Caco-2 (cell line): ENCODE results near the gene NCEH1. TPM values are rescaled to one million over a fixed set of nuclear protein-coding genes. Genes with fewer than 3 reads are reported as not detected.

Experiments
- BruUV-seq: library from RNA; stranded (reverse); fragments of 400-500 nt; replicated peaks from 2 replicates; lab custom pipeline; 2021; lab: Mats Ljungman, UMichigan
- CTCF ChIA-PET: fragments of 300-600 bp; sonication (Branson Sonifier 250); formaldehyde crosslinking; loops from one replicate; lab custom pipeline; 2022; ENCODE audit warnings: antibody characterized with exemption; lab: Charles Lee
- POLR2A ChIA-PET: fragments of 300-600 bp; sonication (Branson Sonifier 250); formaldehyde crosslinking; loops from one replicate; lab custom pipeline; 2022; ENCODE audit warnings: antibody characterized with exemption; lab: Charles Lee
- DNase-seq, 2 experiments: peaks; one replicate each; pipeline versions ENCODE4 v3.0.0 to v3.0.0-alpha.2; 2020 to 2022
- H3K27me3 ChIP-seq: replicated peaks from 2 replicates; pipeline ENCODE4 v1.6.0; 2011; ENCODE audit warnings: low read length; ENCODE audit not compliant: control insufficient read depth, insufficient read depth
- H3K36me3 ChIP-seq: 2 replicates; pipeline ENCODE4 v1.5.1; 2011; ENCODE audit warnings: low read length; ENCODE audit not compliant: control insufficient read depth, insufficient read depth
- H3K4me1 ChIP-seq: fragments of 250-450 bp; sonication (Bioruptor Pico); 2 replicates; pipeline ENCODE4 v1.5.1; 2020; ENCODE audit warnings: mild to moderate bottlenecking
- H3K4me3 ChIP-seq: 2 replicates; pipeline ENCODE4 v1.5.1; 2011; ENCODE audit warnings: low read depth, mild to moderate bottlenecking, control low read depth, low read length
- H3K9me3 ChIP-seq: fragments of 250-450 bp; sonication (Bioruptor Pico); 2 replicates; pipeline ENCODE4 v1.5.1; 2020; ENCODE audit warnings: mild to moderate bottlenecking, moderate library complexity
- H3K27ac Mint-ChIP-seq: one replicate; pipeline ENCODE4 v1.8.0; 2022; ENCODE audit warnings: mixed read lengths; ENCODE audit not compliant: unreplicated experiment
- H3K27me3 Mint-ChIP-seq: one replicate; pipeline ENCODE4 v1.8.0; 2022; ENCODE audit warnings: mixed read lengths; ENCODE audit not compliant: insufficient read depth, unreplicated experiment
- H3K36me3 Mint-ChIP-seq: one replicate; pipeline ENCODE4 v1.8.0; 2022; ENCODE audit warnings: mild to moderate bottlenecking, mixed read lengths; ENCODE audit not compliant: insufficient read depth, unreplicated experiment
- H3K4me1 Mint-ChIP-seq: one replicate; pipeline ENCODE4 v1.8.0; 2022; ENCODE audit warnings: low read depth, mixed read lengths; ENCODE audit not compliant: unreplicated experiment
- H3K4me3 Mint-ChIP-seq: one replicate; pipeline ENCODE4 v1.8.0; 2022; ENCODE audit warnings: mild to moderate bottlenecking, moderate library complexity, mixed read lengths; ENCODE audit not compliant: unreplicated experiment
- H3K9me3 Mint-ChIP-seq: one replicate; pipeline ENCODE4 v1.8.0; 2022; ENCODE audit warnings: mixed read lengths; ENCODE audit not compliant: unreplicated experiment
- CTCF ChIP-seq, 2 experiments: fragments of 200-600 bp in 1 of 2; IDR thresholded peaks; 1 replicate in 1 of 2; 2 replicates in 1 of 2; pipeline versions ENCODE4 v1.5.1 to v1.8.0; 2011 to 2022; ENCODE audit warnings: antibody characterized with exemption in 1 of 2, control low read depth in 1 of 2, inconsistent platforms in 1 of 2, low read depth in 1 of 2, low read length in 1 of 2, mild to moderate bottlenecking in 1 of 2, moderate library complexity in 1 of 2; ENCODE audit not compliant: insufficient read depth in 1 of 2, severe bottlenecking in 1 of 2, unreplicated experiment in 1 of 2
- intact Hi-C: fragments of 100-400 bp; cut with micrococcal nuclease; formaldehyde crosslinking; loops from one replicate; pipeline ENCODE4 v1.10.0; 2022; ENCODE audit not compliant: unreplicated experiment
- total RNA-seq: library from RNA; stranded (reverse); gene quantifications from 2 replicates; pipeline ENCODE4 v1.2.3, GENCODE V29; 2022

NCEH1 gene
- total RNA-seq, 1 experiment from 2014 or later, result 10.1 TPM

GRCh38 chr3:172626021-172626640, 84.7 kb downstream of the NCEH1 start:
- DNase-seq, result no peak
- no peaks in the 10 kb centered on the region for H3K9me3 Mint-ChIP-seq
- H3K36me3 ChIP-seq, result no peaks in the 10 kb centered on the region
- no peaks in the 10 kb centered on the region for H3K27me3 Mint-ChIP-seq
- H3K36me3 Mint-ChIP-seq, result no peaks in the 10 kb centered on the region
- no peak overlapping the region for H3K4me3 Mint-ChIP-seq
- no TSS peak for BruUV-seq
- POLR2A ChIA-PET, result no interaction called here
- intact Hi-C loops, result no loop called here
- CTCF ChIA-PET, result interaction anchor here (0.7 to 0.9 kb wide), 2 partner anchors 125 to 149 kb away, joined by 3 to 9 read pairs; partner anchors contain the start of gene ECT2
- no peak for TF ChIP-seq CTCF (IDR thresholded peaks at IDR 0.05; ENCODE audit: insufficient read depth in 1 of 2, low read depth in 1 of 2, low read length in 1 of 2, severe bottlenecking in 1 of 2, unreplicated experiment in 1 of 2)
- no peak overlapping the region for H3K4me3 ChIP-seq
- H3K4me1 Mint-ChIP-seq, result no peaks in the 10 kb centered on the region
- H3K9me3 ChIP-seq, result no peaks in the 10 kb centered on the region
- no peak overlapping the region for H3K27ac Mint-ChIP-seq
- no peaks in the 10 kb centered on the region for H3K4me1 ChIP-seq
- no peaks in the 10 kb centered on the region for H3K27me3 ChIP-seq

DNA sequence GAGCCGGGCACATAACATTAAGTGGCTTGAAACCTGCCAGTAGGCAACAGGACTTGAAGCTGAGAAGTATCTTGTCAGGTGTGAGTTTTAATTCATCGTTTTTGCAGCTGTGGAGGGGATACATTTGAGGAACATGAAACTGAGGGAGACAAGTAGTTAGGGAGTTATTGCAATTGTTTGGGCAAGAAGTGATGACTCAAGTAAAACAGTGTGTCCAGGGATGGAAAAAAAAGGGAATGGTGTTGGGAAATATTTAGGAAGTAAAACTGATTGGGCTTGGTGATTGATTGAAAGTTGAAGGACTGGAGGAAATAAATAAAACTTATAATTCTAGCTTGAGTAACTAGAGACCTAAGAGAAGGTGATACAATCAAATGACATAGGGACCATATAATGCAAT, 85.5 kb downstream of the NCEH1 start:
- DNase-seq, result no peak
- Mint-ChIP-seq H3K4me3 (no peak overlapping the region), H3K36me3 (no peaks in the 10 kb centered on the region), H3K9me3 (no peaks in the 10 kb centered on the region), H3K4me1 (no peaks in the 10 kb centered on the region), H3K27me3 (no peaks in the 10 kb centered on the region), H3K27ac (no peak overlapping the region)
- H3K9me3 ChIP-seq, result no peaks in the 10 kb centered on the region
- H3K36me3 ChIP-seq, result no peaks in the 10 kb centered on the region
- no peak for TF ChIP-seq CTCF (IDR thresholded peaks at IDR 0.05; ENCODE audit: insufficient read depth in 1 of 2, low read depth in 1 of 2, low read length in 1 of 2, severe bottlenecking in 1 of 2, unreplicated experiment in 1 of 2)
- POLR2A ChIA-PET, result no interaction called here
- no peaks in the 10 kb centered on the region for H3K4me1 ChIP-seq
- intact Hi-C loops, result no loop called here
- no peaks in the 10 kb centered on the region for H3K27me3 ChIP-seq
- no TSS peak for BruUV-seq
- no peak overlapping the region for H3K4me3 ChIP-seq
- CTCF ChIA-PET, result interaction anchor here (0.9 to 1.2 kb wide), 2 partner anchors 29 to 148 kb away, joined by 3 read pairs; no protein-coding TSS in a partner anchor

- no peak overlapping the region for H3K4me3 Mint-ChIP-seq
- ChIA-PET POLR2A (no interaction called here), CTCF (interaction anchor here (0.7 to 1.2 kb wide), 3 partner anchors 24 to 148 kb away, joined by 3 to 5 read pairs (median 3); no protein-coding TSS in a partner anchor)
- Histone ChIP-seq H3K27me3 (no peaks in the 10 kb centered on the region), H3K36me3 (no peaks in the 10 kb centered on the region), H3K4me1 (no peaks in the 10 kb centered on the region), H3K9me3 (no peaks in the 10 kb centered on the region), H3K4me3 (no peak overlapping the region)
- H3K9me3 Mint-ChIP-seq, result no peaks in the 10 kb centered on the region
- no peak overlapping the region for H3K27ac Mint-ChIP-seq
- intact Hi-C loops, result no loop called here
- DNase-seq, result no peak
- no peaks in the 10 kb centered on the region for H3K36me3 Mint-ChIP-seq
- H3K27me3 Mint-ChIP-seq, result no peaks in the 10 kb centered on the region
- BruUV-seq, result no TSS peak
- TF ChIP-seq CTCF (IDR thresholded peaks at IDR 0.05; ENCODE audit: insufficient read depth in 1 of 2, low read depth in 1 of 2, low read length in 1 of 2, severe bottlenecking in 1 of 2, unreplicated experiment in 1 of 2), result no peak
- H3K4me1 Mint-ChIP-seq, result no peaks in the 10 kb centered on the region
Measured at GRCh38 chr3:172624999-172625398, 85.9 kb downstream of the NCEH1 start.
